Mucosa of rectum (tissue), 2 donors: ENCODE measurements around the gene INSR.

Experiments used
- H3K27ac ChIP-seq, 2 donors: one replicate each; pipeline ENCODE4 v1.7.0; 2013; ENCODE audit warnings: inconsistent platforms in 2 of 2, low read depth in 2 of 2, low read length in 2 of 2
- H3K27me3 ChIP-seq, 2 donors: one replicate each; pipeline ENCODE4 v1.7.0; 2013; ENCODE audit warnings: low read length in 2 of 2; ENCODE audit not compliant: control insufficient read depth in 2 of 2, insufficient read depth in 2 of 2
- H3K36me3 ChIP-seq, 2 donors: one replicate each; pipeline ENCODE4 v1.7.0; 2013; ENCODE audit warnings: low read length in 2 of 2; ENCODE audit not compliant: control insufficient read depth in 2 of 2, insufficient read depth in 2 of 2
- H3K4me1 ChIP-seq, 2 donors: one replicate each; pipeline ENCODE4 v1.7.0; 2013; ENCODE audit warnings: low read length in 2 of 2, mild to moderate bottlenecking in 1 of 2; ENCODE audit not compliant: control insufficient read depth in 2 of 2, insufficient read depth in 2 of 2
- H3K4me3 ChIP-seq, 2 donors: one replicate each; pipeline ENCODE4 v1.7.0; 2013; ENCODE audit warnings: low read length in 2 of 2
- H3K9ac ChIP-seq, 2 donors: one replicate each; pipeline ENCODE4 v1.7.0; 2013; ENCODE audit warnings: low read length in 2 of 2, low read depth in 1 of 2, mild to moderate bottlenecking in 1 of 2
- H3K9me3 ChIP-seq, 2 donors: one replicate each; pipeline ENCODE4 v1.7.0; 2013; ENCODE audit warnings: low read length in 2 of 2; ENCODE audit not compliant: control insufficient read depth in 2 of 2
- donor health status: healthy.
- donor health status: Normal muscosa, but diverticular disease.

The INSR gene

DNA sequence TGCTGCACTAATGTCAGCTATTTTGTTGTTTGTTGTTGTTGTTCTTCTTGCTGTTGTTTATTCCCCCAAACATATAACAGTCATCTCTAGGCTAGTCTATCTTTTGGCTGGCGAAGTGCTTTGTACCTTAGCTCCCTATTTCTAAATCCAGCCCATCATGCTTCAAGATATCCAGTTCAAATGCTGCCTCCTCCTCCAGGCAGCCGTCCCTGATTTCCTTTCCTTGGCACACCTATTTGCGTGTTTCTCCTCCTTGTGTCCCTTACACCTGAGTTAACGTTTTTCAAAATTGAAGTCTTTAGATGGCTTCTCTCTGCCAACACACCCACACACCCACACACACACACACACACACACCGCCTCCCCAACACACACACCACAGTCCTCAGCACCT, 25.5 kb downstream of the INSR start:
- Histone ChIP-seq H3K36me3 (peaks cover 10 to 15% of the 10 kb centered on the region in 2 donors), H3K9ac (no peak overlapping the region), H3K4me1 (peaks cover 13 to 16% of the 10 kb centered on the region in 2 donors), H3K27me3 (no peaks in the 10 kb centered on the region), H3K27ac (peak overlapping the region in 1 of 2 donors; percentile 31), H3K9me3 (no peaks in the 10 kb centered on the region), H3K4me3 (peak overlapping the region in 1 of 2 donors; percentile 44)

DNA sequence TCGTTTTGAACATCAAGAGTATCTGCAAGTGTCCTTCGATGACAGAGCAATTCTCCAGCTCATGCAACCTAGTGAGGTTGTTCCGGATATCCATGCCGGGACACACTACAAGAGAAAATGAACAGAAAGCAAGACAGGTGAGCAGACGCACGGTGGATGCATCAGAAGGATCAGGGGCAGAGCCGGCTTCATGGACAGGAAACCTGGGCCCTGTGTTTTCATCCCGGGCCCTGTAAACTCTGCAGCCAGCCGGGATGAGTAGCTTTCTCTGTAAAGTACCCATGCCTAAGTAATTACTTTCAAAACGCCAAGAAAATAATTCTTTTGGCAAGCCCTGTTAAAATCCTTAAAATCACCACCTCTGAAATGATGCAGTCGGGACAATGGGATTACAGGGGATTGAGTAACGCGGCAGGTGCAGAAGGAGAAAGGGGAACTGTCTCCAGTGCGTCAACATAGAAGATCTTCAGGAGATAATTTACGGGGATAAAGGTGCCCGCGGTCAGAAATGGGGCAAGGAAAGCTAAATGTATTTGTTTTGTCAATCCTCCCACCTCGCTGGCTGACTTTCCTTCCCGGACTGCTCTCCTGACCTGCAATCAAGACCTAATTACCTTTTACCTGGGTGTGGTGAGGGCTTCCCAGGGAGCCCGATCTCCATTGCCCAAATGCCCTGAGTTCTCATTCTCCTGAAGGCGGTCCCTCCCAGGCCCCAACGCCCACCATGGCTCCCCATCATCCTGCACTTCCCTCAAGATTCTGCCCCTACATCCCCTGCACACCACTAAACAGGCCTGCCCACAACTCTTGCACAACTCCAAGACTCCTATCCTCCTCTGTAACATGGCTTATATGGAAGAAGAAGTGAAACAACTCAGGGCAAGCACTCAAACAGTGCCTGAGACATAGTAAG, 26.2 kb downstream of the INSR start:
- peak overlapping the region in 1 of 2 donors; percentile 3 for H3K9ac ChIP-seq
- H3K4me1 ChIP-seq = peaks cover 13 to 16% of the 10 kb centered on the region in 2 donors
- H3K36me3 ChIP-seq = peaks cover 10 to 12% of the 10 kb centered on the region in 2 donors
- H3K27ac ChIP-seq = peak overlapping the region; percentile 16 to 31
- H3K27me3 ChIP-seq = no peaks in the 10 kb centered on the region
- H3K4me3 ChIP-seq = peak overlapping the region in 1 of 2 donors; percentile 44
- H3K9me3 ChIP-seq = no peaks in the 10 kb centered on the region

DNA sequence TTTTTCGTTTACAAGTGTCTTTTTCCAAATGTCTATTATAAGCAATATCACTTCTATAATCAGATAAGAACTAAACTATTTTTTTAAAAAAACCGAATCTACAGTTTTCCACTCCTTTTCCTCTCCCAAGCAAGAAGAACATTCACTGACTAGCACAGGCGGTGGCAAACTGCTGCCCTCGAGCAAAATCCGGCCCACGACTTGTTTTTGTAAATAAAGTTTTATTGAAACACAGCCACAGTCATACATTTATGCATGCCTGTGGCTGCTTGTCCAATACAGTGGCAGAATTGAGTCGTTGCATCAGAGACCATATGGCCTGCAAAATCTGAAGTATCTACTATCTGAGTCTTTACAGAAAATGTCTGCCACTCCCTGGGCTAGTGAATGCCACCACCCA, 27.4 kb downstream of the INSR start:
- Histone ChIP-seq H3K27me3 (no peaks in the 10 kb centered on the region), H3K4me3 (no peak overlapping the region), H3K36me3 (peaks cover 10 to 15% of the 10 kb centered on the region in 2 donors), H3K4me1 (peaks cover 13 to 16% of the 10 kb centered on the region in 2 donors), H3K27ac (no peak overlapping the region), H3K9me3 (no peaks in the 10 kb centered on the region), H3K9ac (no peak overlapping the region)

DNA sequence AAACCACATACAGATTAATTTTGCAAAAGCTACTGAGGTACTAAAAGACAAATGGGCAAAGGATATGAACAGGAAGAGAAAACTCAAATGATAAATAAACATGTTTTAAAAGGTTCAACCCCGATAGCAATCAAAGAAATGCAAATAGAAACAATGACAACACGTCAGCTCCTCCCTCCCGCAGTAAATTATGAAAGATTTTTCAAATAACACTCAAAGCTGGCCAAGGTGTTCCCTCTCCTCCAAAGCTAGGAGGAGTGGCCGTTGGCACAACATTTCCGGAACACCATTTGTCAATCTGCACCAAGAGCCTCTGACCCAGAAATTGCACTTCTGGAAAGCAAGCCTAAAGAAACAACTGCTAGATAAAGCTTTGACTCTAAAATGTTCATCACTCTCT, 28.3 kb downstream of the INSR start:
- Histone ChIP-seq H3K27me3 (no peaks in the 10 kb centered on the region), H3K9me3 (no peaks in the 10 kb centered on the region), H3K36me3 (peaks cover 10 to 15% of the 10 kb centered on the region in 2 donors), H3K27ac (peak overlapping the region; percentile 41 to 52), H3K4me1 (peaks cover 13 to 16% of the 10 kb centered on the region in 2 donors), H3K4me3 (no peak overlapping the region), H3K9ac (peak overlapping the region in 1 of 2 donors; percentile 47)

DNA sequence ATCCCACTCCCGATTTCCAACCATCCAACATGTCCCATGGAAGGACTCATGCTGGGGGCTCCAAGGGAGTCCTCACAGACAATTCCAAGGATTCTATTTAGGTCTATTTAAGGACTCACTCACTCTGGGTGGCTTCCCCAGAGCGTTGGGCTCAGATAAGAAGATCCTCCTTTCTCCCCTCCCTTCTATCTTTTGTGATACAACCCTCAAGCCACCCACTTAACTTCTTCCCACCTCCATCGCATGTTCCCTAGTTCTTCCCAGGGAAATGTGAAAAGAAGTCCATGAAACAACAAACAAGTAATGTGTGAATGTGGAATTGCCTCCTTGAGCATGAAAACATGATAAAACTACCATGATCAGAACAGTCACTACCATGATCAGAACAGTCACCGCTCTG, 29.4 kb downstream of the INSR start:
- Histone ChIP-seq H3K27ac (no peak overlapping the region), H3K9me3 (no peaks in the 10 kb centered on the region), H3K27me3 (no peaks in the 10 kb centered on the region), H3K9ac (no peak overlapping the region), H3K4me1 (peaks cover 13 to 16% of the 10 kb centered on the region in 2 donors), H3K4me3 (no peak overlapping the region), H3K36me3 (peaks cover 10 to 12% of the 10 kb centered on the region in 2 donors)

DNA sequence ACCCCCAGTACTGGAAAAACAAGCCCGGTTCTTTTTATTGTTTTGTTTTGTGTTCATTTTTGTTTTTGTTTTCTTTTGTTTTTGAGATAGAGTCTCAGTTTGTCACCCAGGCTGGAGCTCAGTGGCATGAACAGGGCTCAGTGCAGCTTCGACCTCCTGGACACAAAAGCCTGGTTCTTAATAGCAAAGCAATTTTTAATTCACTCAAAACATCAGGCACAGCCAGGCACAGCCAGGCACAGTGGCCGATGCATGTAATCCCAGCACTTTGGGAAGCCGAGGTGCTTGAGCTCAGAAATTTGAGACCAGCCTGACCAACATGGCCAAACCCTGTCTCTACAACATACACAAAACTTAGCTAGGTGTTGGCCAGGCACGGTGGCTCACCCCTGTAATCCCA, 30.7 kb downstream of the INSR start:
- Histone ChIP-seq H3K4me3 (no peak overlapping the region), H3K27ac (no peak overlapping the region), H3K36me3 (peaks cover 10 to 12% of the 10 kb centered on the region in 2 donors), H3K9me3 (no peaks in the 10 kb centered on the region), H3K4me1 (peaks cover 12 to 13% of the 10 kb centered on the region in 2 donors), H3K9ac (no peak overlapping the region), H3K27me3 (no peaks in the 10 kb centered on the region)

DNA sequence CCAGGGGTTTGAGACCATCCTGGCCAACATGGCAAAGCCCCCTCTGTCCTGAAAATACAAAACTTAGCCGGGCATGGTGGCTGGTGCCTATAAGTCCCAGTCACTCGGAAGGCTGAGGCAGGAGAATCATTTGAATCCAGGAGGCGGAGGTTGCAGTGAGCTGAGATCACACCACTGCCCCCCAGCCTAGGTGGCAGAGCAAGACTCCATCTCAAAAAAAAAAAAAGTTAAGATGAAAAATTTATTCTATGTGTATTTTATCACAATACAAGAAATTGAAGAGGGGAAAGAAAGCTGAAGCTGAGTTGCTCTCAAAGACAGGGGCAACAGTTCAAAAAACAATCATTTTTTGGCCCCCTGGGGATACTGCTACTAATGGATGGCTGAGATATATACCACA, 31.1 kb downstream of the INSR start:
- no peak overlapping the region for H3K9ac ChIP-seq
- H3K9me3 ChIP-seq = no peaks in the 10 kb centered on the region
- no peaks in the 10 kb centered on the region for H3K27me3 ChIP-seq
- peaks cover 10 to 12% of the 10 kb centered on the region in 2 donors for H3K36me3 ChIP-seq
- H3K27ac ChIP-seq = no peak overlapping the region
- no peak overlapping the region for H3K4me3 ChIP-seq
- peaks cover 8 to 10% of the 10 kb centered on the region in 2 donors for H3K4me1 ChIP-seq

DNA sequence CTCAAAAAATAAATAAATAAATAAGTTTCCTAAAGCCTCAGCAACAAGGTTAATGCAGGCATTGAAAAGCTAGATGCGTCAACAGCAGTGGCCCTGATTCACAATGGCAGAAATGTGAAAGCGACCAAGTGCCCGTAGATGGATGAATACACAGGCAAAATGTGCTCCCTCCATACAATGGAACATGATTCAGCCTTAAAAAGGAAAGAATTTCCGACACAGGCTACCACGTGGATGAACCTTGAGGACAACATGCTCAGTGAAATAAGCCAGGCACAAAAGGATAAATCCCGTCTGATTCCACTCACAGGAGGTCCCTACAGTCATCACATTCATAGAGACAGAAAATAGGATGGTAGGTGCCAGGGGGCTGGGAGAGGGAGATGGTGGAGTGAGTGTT, 31.7 kb downstream of the INSR start:
- Histone ChIP-seq H3K4me3 (no peak overlapping the region), H3K27ac (no peak overlapping the region), H3K9me3 (no peaks in the 10 kb centered on the region), H3K36me3 (peaks cover 7 to 9% of the 10 kb centered on the region in 2 donors), H3K27me3 (no peaks in the 10 kb centered on the region), H3K4me1 (peaks cover 3 to 4% of the 10 kb centered on the region in 2 donors), H3K9ac (no peak overlapping the region)

- no peaks in the 10 kb centered on the region for H3K9me3 ChIP-seq
- no peak overlapping the region for H3K4me3 ChIP-seq
- H3K36me3 ChIP-seq = peaks cover 0 to 2% of the 10 kb centered on the region in 2 donors
- H3K27ac ChIP-seq = no peak overlapping the region
- no peaks in the 10 kb centered on the region for H3K4me1 ChIP-seq
- no peak overlapping the region for H3K9ac ChIP-seq
- no peaks in the 10 kb centered on the region for H3K27me3 ChIP-seq
Measured at GRCh38 chr19:7260161-7260560, 34.1 kb downstream of the INSR start.

DNA sequence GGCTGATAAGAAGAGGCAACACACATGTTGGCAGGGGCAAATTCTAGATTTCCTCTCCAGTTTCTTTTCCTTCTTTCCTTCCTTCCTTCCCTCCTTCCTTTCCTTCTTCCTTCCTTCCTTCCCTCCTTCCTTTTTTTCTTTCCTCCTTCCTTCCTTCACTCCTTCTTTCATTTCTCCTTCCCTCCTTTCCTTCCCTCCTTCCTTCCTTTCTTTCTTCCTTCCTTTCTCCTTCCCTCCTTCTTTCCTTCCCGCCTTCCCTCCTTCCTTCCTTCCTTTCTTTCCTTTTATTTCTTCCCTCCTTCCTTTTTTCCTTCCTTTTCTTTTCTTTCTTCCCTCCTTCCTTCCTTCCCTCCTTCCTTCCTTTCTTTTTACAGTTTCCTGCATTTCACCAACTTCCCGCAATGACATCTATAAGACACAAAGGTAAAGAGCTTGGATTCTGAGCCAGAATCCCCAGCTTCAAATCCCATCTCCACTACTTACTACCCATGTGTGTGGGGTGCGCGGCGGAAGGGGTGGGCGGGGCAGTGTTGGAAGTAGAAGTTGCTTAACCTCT, 35.3 kb downstream of the INSR start:
- no peak overlapping the region for H3K4me3 ChIP-seq
- peaks cover 0 to 2% of the 10 kb centered on the region in 2 donors for H3K36me3 ChIP-seq
- H3K27ac ChIP-seq = no peak overlapping the region
- no peaks in the 10 kb centered on the region for H3K4me1 ChIP-seq
- H3K9me3 ChIP-seq = no peaks in the 10 kb centered on the region
- H3K9ac ChIP-seq = no peak overlapping the region
- no peaks in the 10 kb centered on the region for H3K27me3 ChIP-seq
